Activated B cell treated with CpG ODN at 0.5 μM for 24 hours (primary cell): ENCODE measurements around the gene ANXA2. TPM values are rescaled to one million over a fixed set of nuclear protein-coding genes. Genes with fewer than 3 reads are reported as not detected.

Experiments
- ATAC-seq: fragments of 200-7000 bp; cut with Tn5 transposase; one replicate; pipeline ENCODE4 v1.10.0; 2021; ENCODE audit warnings: low read depth, mild to moderate bottlenecking, moderate library complexity
- CTCF ChIA-PET: fragments of 350-600 bp; sonication (Branson Sonifier 250); formaldehyde crosslinking; loops from one replicate; lab custom pipeline; 2021; ENCODE audit warnings: antibody characterized with exemption; lab: Charles Lee
- POLR2A ChIA-PET: fragments of 350-600 bp; sonication (Branson Sonifier 250); formaldehyde crosslinking; loops from one replicate; lab custom pipeline; 2021; ENCODE audit warnings: antibody characterized with exemption; lab: Charles Lee
- DNase-seq: peaks from one replicate; pipeline ENCODE4 v3.0.0; 2022
- H3K27ac Mint-ChIP-seq: one replicate; pipeline ENCODE4 v1.8.0; 2020; ENCODE audit warnings: mixed read lengths
- H3K27me3 Mint-ChIP-seq: one replicate; pipeline ENCODE4 v1.8.0; 2021; ENCODE audit warnings: mixed read lengths
- H3K36me3 Mint-ChIP-seq: one replicate; pipeline ENCODE4 v1.8.0; 2021; ENCODE audit warnings: low read depth, mixed read lengths
- H3K4me1 Mint-ChIP-seq: one replicate; pipeline ENCODE4 v1.8.0; 2021; ENCODE audit warnings: mixed read lengths
- H3K4me3 Mint-ChIP-seq: one replicate; pipeline ENCODE4 v1.8.0; 2020; ENCODE audit warnings: mild to moderate bottlenecking, mixed read lengths
- H3K9me3 Mint-ChIP-seq: one replicate; pipeline ENCODE4 v1.8.0; 2020; ENCODE audit warnings: mixed read lengths
- CTCF ChIP-seq: fragments of 200-600 bp; IDR thresholded peaks from one replicate; pipeline ENCODE4 v1.8.0; 2022; ENCODE audit warnings: antibody characterized with exemption, mild to moderate bottlenecking
- intact Hi-C: fragments of 100-400 bp; cut with micrococcal nuclease; formaldehyde crosslinking; loops from one replicate; pipeline ENCODE4 v1.15.1; 2024
- total RNA-seq: library from RNA; stranded (reverse); gene quantifications from 2 replicates; pipeline ENCODE4 v1.2.3, GENCODE V29; 2022

The ANXA2 gene
- total RNA-seq, 1 donor from 2014 or later: 218 TPM

- no peaks in the 10 kb centered on the region for H3K9me3 Mint-ChIP-seq
- DNase-seq (no peak), ATAC-seq (no peak)
- H3K4me3 Mint-ChIP-seq: no peak overlapping the region
- H3K27me3 Mint-ChIP-seq: no peaks in the 10 kb centered on the region
- ChIA-PET CTCF (interaction anchor here (0.9 kb wide), 1 partner anchor 140 kb away, joined by 4 read pairs; no protein-coding TSS in a partner anchor), POLR2A (no interaction called here)
- H3K36me3 Mint-ChIP-seq: peaks cover 57% of the 10 kb centered on the region
- intact Hi-C loops: no loop called here
- no peak for TF ChIP-seq CTCF
- no peaks in the 10 kb centered on the region for H3K4me1 Mint-ChIP-seq
- H3K27ac Mint-ChIP-seq: no peak overlapping the region
Measured at GRCh38 chr15:60381148-60381788, 16.5 kb downstream of the ANXA2 start.

GRCh38 chr15:60379525-60380274 is 18.1 kb downstream of the ANXA2 start:
- Mint-ChIP-seq H3K9me3 (no peaks in the 10 kb centered on the region), H3K4me1 (no peaks in the 10 kb centered on the region), H3K36me3 (peaks cover 69% of the 10 kb centered on the region), H3K4me3 (no peak overlapping the region), H3K27ac (no peak overlapping the region), H3K27me3 (no peaks in the 10 kb centered on the region)
- ATAC-seq (no peak), DNase-seq (no peak)
- intact Hi-C loops: no loop called here
- ChIA-PET CTCF (no interaction called here), POLR2A (no interaction called here)
- no peak for TF ChIP-seq CTCF

GRCh38 chr15:60379185-60379524 is 18.6 kb downstream of the ANXA2 start:
- Mint-ChIP-seq H3K27me3 (no peaks in the 10 kb centered on the region), H3K9me3 (no peaks in the 10 kb centered on the region), H3K4me1 (no peaks in the 10 kb centered on the region), H3K36me3 (peaks cover 70% of the 10 kb centered on the region), H3K27ac (no peak overlapping the region), H3K4me3 (no peak overlapping the region)
- POLR2A ChIA-PET: no interaction called here
- TF ChIP-seq CTCF: no peak
- CTCF ChIA-PET: no interaction called here
- intact Hi-C loops: no loop called here
- ATAC-seq (no peak), DNase-seq (no peak)

- no peak for TF ChIP-seq CTCF
- peaks cover 75% of the 10 kb centered on the region for H3K36me3 Mint-ChIP-seq
- ATAC-seq (no peak), DNase-seq (no peak)
- H3K4me3 Mint-ChIP-seq: no peak overlapping the region
- no peaks in the 10 kb centered on the region for H3K4me1 Mint-ChIP-seq
- no peak overlapping the region for H3K27ac Mint-ChIP-seq
- intact Hi-C loops: no loop called here
- H3K27me3 Mint-ChIP-seq: no peaks in the 10 kb centered on the region
- ChIA-PET CTCF (no interaction called here), POLR2A (no interaction called here)
- H3K9me3 Mint-ChIP-seq: no peaks in the 10 kb centered on the region
Measured at GRCh38 chr15:60376677-60377095, 21.1 kb downstream of the ANXA2 start.

GRCh38 chr15:60375306-60375705 is 22.5 kb downstream of the ANXA2 start:
- POLR2A ChIA-PET: no interaction called here

More at GRCh38 chr15:60375306-60375705, 22.5 kb downstream of the ANXA2 start:
- Mint-ChIP-seq H3K4me3 (no peak overlapping the region), H3K27ac (no peak overlapping the region), H3K27me3 (no peaks in the 10 kb centered on the region), H3K9me3 (no peaks in the 10 kb centered on the region), H3K36me3 (peaks cover 76% of the 10 kb centered on the region), H3K4me1 (no peaks in the 10 kb centered on the region)
- TF ChIP-seq CTCF: no peak
- no peak for ATAC-seq
- no peak for DNase-seq
- CTCF ChIA-PET: no interaction called here
- intact Hi-C loops: no loop called here
